H1 (cell line): Measurements from ENCODE around the gene CDR2. TPM values are rescaled to one million over a fixed set of nuclear protein-coding genes. Genes with fewer than 3 reads are reported as not detected.

Source experiments
- CTCF ChIA-PET: fragments of 300-600 bp; sonication (Branson Sonifier 250); formaldehyde crosslinking; loops from one replicate; lab custom pipeline; 2021; ENCODE audit not compliant: partially characterized antibody; lab: Charles Lee
- POLR2A ChIA-PET: fragments of 300-600 bp; sonication (Branson Sonifier 250); formaldehyde crosslinking; loops from one replicate; lab custom pipeline; 2021; ENCODE audit warnings: inconsistent platforms; ENCODE audit not compliant: partially characterized antibody; lab: Charles Lee
- DNase-seq, 2 experiments: peaks; one replicate each; pipeline versions ENCODE4 v3.0.0 to v3.0.0-alpha.2; 2010 to 2022; ENCODE audit warnings: low spot score in 2 of 2, low read depth in 1 of 2, mixed read lengths in 1 of 2
- FAIRE-seq: peaks from 2 replicates; lab custom pipeline; 2011; peaks lifted over from hg19 to GRCh38; lab: Jason Lieb, UNC
- H2AFZ ChIP-seq: 2 replicates; pipeline ENCODE4 v1.8.1; 2012; ENCODE audit warnings: low read length, inconsistent platforms
- H2AK5ac ChIP-seq: 2 replicates; pipeline ENCODE4 v1.6.1; 2013; ENCODE audit warnings: low read depth, low read length
- H2BK120ac ChIP-seq: replicated peaks from 2 replicates; pipeline ENCODE3; 2013; ENCODE audit warnings: low read depth, low read length, inconsistent platforms
- H2BK12ac ChIP-seq: 2 replicates; pipeline ENCODE4 v1.6.1; 2013; ENCODE audit warnings: low read depth, low read length
- H2BK15ac ChIP-seq: 2 replicates; pipeline ENCODE4 v1.6.1; 2013; ENCODE audit warnings: low read length
- H2BK20ac ChIP-seq: 2 replicates; pipeline ENCODE4 v1.6.1; 2013; ENCODE audit warnings: low read length
- H2BK5ac ChIP-seq: 2 replicates; pipeline ENCODE4 v1.6.1; 2013; ENCODE audit warnings: low read depth, low read length
- H3K14ac ChIP-seq: 2 replicates; pipeline ENCODE4 v1.6.1; 2013; ENCODE audit warnings: inconsistent platforms; ENCODE audit not compliant: insufficient read length
- H3K18ac ChIP-seq: 2 replicates; pipeline ENCODE4 v1.6.1; 2013; ENCODE audit warnings: low read length; ENCODE audit errors: extremely low read depth
- H3K23ac ChIP-seq: 2 replicates; pipeline ENCODE4 v1.6.1; 2013; ENCODE audit warnings: inconsistent platforms; ENCODE audit not compliant: insufficient read length
- H3K23me2 ChIP-seq: 2 replicates; pipeline ENCODE4 v1.6.1; 2013; ENCODE audit warnings: low read depth, low read length
- H3K27ac ChIP-seq: 2 replicates; pipeline ENCODE4 v1.6.1; 2011; ENCODE audit warnings: low read depth, low read length, inconsistent platforms
- H3K27me3 ChIP-seq, 4 experiments: replicated peaks in 1 of 4; 1 replicate in 1 of 4; 2 replicates in 3 of 4; pipeline versions ENCODE4 v1.6.1 to v1.8.1; 2011 to 2013; ENCODE audit warnings: low read length in 3 of 4, mild to moderate bottlenecking in 3 of 4, inconsistent platforms in 2 of 4, mixed read lengths in 2 of 4, moderate library complexity in 1 of 4; ENCODE audit not compliant: control insufficient read depth in 3 of 4, insufficient read depth in 3 of 4; ENCODE audit errors: extremely low read depth in 1 of 4
- H3K36me3 ChIP-seq, 4 experiments: 2 replicates each; pipeline versions ENCODE4 v1.6.1 to v1.8.1; 2011 to 2013; ENCODE audit warnings: mild to moderate bottlenecking in 4 of 4, low read length in 3 of 4, moderate library complexity in 2 of 4, control low read depth in 1 of 4, inconsistent platforms in 1 of 4; ENCODE audit not compliant: insufficient read depth in 4 of 4, control insufficient read depth in 2 of 4
- H3K4ac ChIP-seq: replicated peaks from 2 replicates; pipeline ENCODE3; 2013; ENCODE audit warnings: low read length, low read depth, mixed read lengths, inconsistent platforms; ENCODE audit not compliant: insufficient read length
- H3K4me1 ChIP-seq, 4 experiments: replicated peaks in 1 of 4; 1 replicate in 1 of 4; 2 replicates in 3 of 4; pipeline versions ENCODE4 v1.6.1 to v1.8.1; 2011 to 2013; ENCODE audit warnings: low read length in 3 of 4, inconsistent platforms in 2 of 4, mixed read lengths in 1 of 4; ENCODE audit not compliant: insufficient read depth in 4 of 4, control insufficient read depth in 3 of 4
- H3K4me2 ChIP-seq, 2 experiments: 2 replicates each; pipeline versions ENCODE4 v1.6.1 to v1.8.1; 2011 to 2013; ENCODE audit warnings: low read depth in 2 of 2, low read length in 2 of 2, control low read depth in 1 of 2, inconsistent platforms in 1 of 2, mild to moderate bottlenecking in 1 of 2; ENCODE audit not compliant: insufficient read depth in 1 of 2
- H3K4me3 ChIP-seq, 4 experiments: fragments of 200-600, 300-600 bp in 1 of 4; sonication (generic), shearing (Covaris generic), sonication (Bioruptor Twin) in 1 of 4; 2 replicates each; pipeline versions ENCODE4 v1.5.1 to v1.8.1; 2011 to 2016; ENCODE audit warnings: low read length in 4 of 4, low read depth in 3 of 4, control low read depth in 2 of 4, inconsistent platforms in 2 of 4, mild to moderate bottlenecking in 2 of 4, mixed read lengths in 1 of 4, moderate library complexity in 1 of 4; ENCODE audit not compliant: insufficient read depth in 2 of 4; ENCODE audit errors: extremely low read depth in 1 of 4
- H3K56ac ChIP-seq: replicated peaks from 2 replicates; pipeline ENCODE3; 2013; ENCODE audit warnings: low read depth, mild to moderate bottlenecking, mixed read lengths, low read length, inconsistent platforms; ENCODE audit not compliant: insufficient read length
- H3K79me1 ChIP-seq: 2 replicates; pipeline ENCODE4 v1.6.1; 2013; ENCODE audit warnings: low read depth, low read length, control low read depth
- H3K79me2 ChIP-seq, 2 experiments: 2 replicates each; pipeline versions ENCODE4 v1.6.1 to v1.8.1; 2012 to 2013; ENCODE audit warnings: low read length in 2 of 2, mild to moderate bottlenecking in 2 of 2, inconsistent platforms in 1 of 2; ENCODE audit not compliant: insufficient read depth in 2 of 2, control insufficient read depth in 1 of 2
- H3K9ac ChIP-seq, 4 experiments: replicated peaks in 1 of 4; 1 replicate in 1 of 4; 2 replicates in 3 of 4; pipeline versions ENCODE4 v1.6.1 to v1.8.1; 2011 to 2013; ENCODE audit warnings: low read depth in 3 of 4, low read length in 3 of 4, control low read depth in 2 of 4, mild to moderate bottlenecking in 2 of 4, moderate library complexity in 2 of 4, inconsistent platforms in 1 of 4; ENCODE audit errors: extremely low read depth in 1 of 4
- H3K9me3 ChIP-seq, 2 experiments: 2 replicates each; pipeline versions ENCODE4 v1.6.1 to v1.8.1; 2012 to 2013; ENCODE audit warnings: mild to moderate bottlenecking in 2 of 2, moderate library complexity in 2 of 2, control low read depth in 1 of 2, inconsistent platforms in 1 of 2, low read depth in 1 of 2, low read length in 1 of 2, mixed read lengths in 1 of 2; ENCODE audit not compliant: insufficient read depth in 2 of 2
- H4K20me1 ChIP-seq, 2 experiments: replicated peaks in 1 of 2; 2 replicates each; pipeline versions ENCODE3 to v1.8.1; 2011 to 2013; ENCODE audit warnings: inconsistent platforms in 2 of 2, low read length in 2 of 2, mild to moderate bottlenecking in 1 of 2; ENCODE audit not compliant: insufficient read depth in 2 of 2, control insufficient read depth in 1 of 2
- H4K5ac ChIP-seq: 2 replicates; pipeline ENCODE4 v1.6.1; 2013; ENCODE audit warnings: low read length, low read depth, mixed read lengths, inconsistent platforms; ENCODE audit not compliant: insufficient read length
- H4K8ac ChIP-seq: 2 replicates; pipeline ENCODE4 v1.8.0; 2013; ENCODE audit warnings: mild to moderate bottlenecking, moderate library complexity, low read length, inconsistent platforms; ENCODE audit not compliant: insufficient read depth; ENCODE audit errors: extremely low read depth
- H4K91ac ChIP-seq: replicated peaks from 2 replicates; pipeline ENCODE3; 2013; ENCODE audit warnings: low read length, mixed read lengths, inconsistent platforms; ENCODE audit not compliant: insufficient read length
- BCL11A ChIP-seq, 2 experiments: IDR thresholded peaks; one replicate each; pipeline ENCODE4 v1.6.1; 2011; ENCODE audit warnings: low read depth in 2 of 2, low read length in 2 of 2, mild to moderate bottlenecking in 2 of 2
- BRCA1 ChIP-seq: IDR thresholded peaks from 2 replicates; pipeline ENCODE4 v1.6.1; 2012; ENCODE audit warnings: low read depth, low read length, improper control_type of control experiment
- CHD2 ChIP-seq: IDR thresholded peaks from 2 replicates; pipeline ENCODE4 v1.6.1; 2012; ENCODE audit warnings: low read length, improper control_type of control experiment
- EP300 ChIP-seq, 2 experiments: IDR thresholded peaks; 1 replicate in 1 of 2; 2 replicates in 1 of 2; pipeline ENCODE4 v1.6.1; 2011 to 2012; ENCODE audit warnings: low read depth in 2 of 2, low read length in 2 of 2, mild to moderate bottlenecking in 2 of 2, borderline replicate concordance in 1 of 2, inconsistent platforms in 1 of 2, moderate library complexity in 1 of 2
- GTF2F1 ChIP-seq: IDR thresholded peaks from 2 replicates; pipeline ENCODE4 v1.6.1; 2012; ENCODE audit warnings: low read depth, low read length, improper control_type of control experiment, borderline replicate concordance
- JUND ChIP-seq: IDR thresholded peaks from 2 replicates; pipeline ENCODE4 v1.6.1; 2011; ENCODE audit warnings: mild to moderate bottlenecking, improper control_type of control experiment, low read length
- MAFK ChIP-seq: IDR thresholded peaks from 2 replicates; pipeline ENCODE4 v1.6.1; 2012; ENCODE audit warnings: low read depth, mild to moderate bottlenecking, improper control_type of control experiment, low read length
- NANOG ChIP-seq: IDR thresholded peaks from 2 replicates; pipeline ENCODE4 v1.6.1; 2011; ENCODE audit warnings: low read length, low read depth, mild to moderate bottlenecking, inconsistent platforms; ENCODE audit not compliant: insufficient read depth, poor library complexity, severe bottlenecking
- PHF8 ChIP-seq: fragments of 200-600 bp; sonication (generic); conservative IDR thresholded peaks from 2 replicates; pipeline ENCODE4 v1.7.1; 2012; ENCODE audit warnings: low read depth, mild to moderate bottlenecking, inconsistent platforms, low read length, moderate library complexity
- RBBP5 ChIP-seq: IDR thresholded peaks from 2 replicates; pipeline ENCODE4 v1.7.1; 2012; ENCODE audit warnings: low read depth, mild to moderate bottlenecking, inconsistent platforms, low read length, moderate library complexity, borderline replicate concordance
- SIX5 ChIP-seq: IDR thresholded peaks from 2 replicates; pipeline ENCODE4 v1.6.1; 2011; ENCODE audit warnings: mild to moderate bottlenecking, low read depth, low read length
- SP1 ChIP-seq: IDR thresholded peaks from 2 replicates; pipeline ENCODE4 v1.6.1; 2011; ENCODE audit warnings: low read depth, low read length
- WGBS, 2 experiments: shearing (Covaris generic) in 1 of 2; methylation state at CpG; one replicate each; pipeline versions ENCODE4 v1.1.6 to v1.1.7; 2013 to 2015; ENCODE audit warnings: low lambda C conversion rate in 2 of 2, mixed read lengths in 2 of 2, inconsistent platforms in 1 of 2, low coverage in 1 of 2, missing lambda C conversion rate in 1 of 2; ENCODE audit not compliant: insufficient replicate concordance in 2 of 2, insufficient coverage in 1 of 2, insufficient read length in 1 of 2; ENCODE audit errors: extremely low coverage in 1 of 2, missing lambda C conversion rate in 1 of 2; 5-methylcytosine and 5-hydroxymethylcytosine counted together
- polyA plus RNA-seq, 7 experiments: library from polyadenylated mRNA; depleted of rRNA in 3 of 7; stranded (reverse) in 5 of 7; unstranded in 2 of 7; fragments of >200 nt in 5 of 7; fragments of 200-250 nt in 2 of 7; gene quantifications; 1 replicate in 5 of 7; 2 replicates in 1 of 7; 4 replicates in 1 of 7; pipeline versions ENCODE4 v1.2.1 to v1.2.3, GENCODE V29; 2011 to 2013; ENCODE audit warnings: missing spikeins in 2 of 7, mixed read lengths in 2 of 7
- total RNA-seq: library from RNA; stranded (reverse); fragmentation: NEBNext Ultra II Directional; extraction: Animal tissue kit (Norgen Biotek cat#: 25700); gene quantifications from 2 replicates; pipeline ENCODE4 v1.2.1, GENCODE V29; 2021

Gene CDR2
- total and polyA plus RNA-seq, 2 of the 8 experiments (the other 6 are each of a cell fraction or from before 2014, with no cell fraction given) = 16.3 to 34.9 TPM

- peaks cover 5 to 25% (median 16%) of the 10 kb centered on the region in 4 experiments; a peak in 7 of 8 replicates for H3K36me3 ChIP-seq
- POLR2A ChIA-PET = interaction anchor here (0.7 to 1.9 kb wide), 9 partner anchors 9 to 1166 kb away, joined by 3 to 8 read pairs (median 4); no protein-coding TSS in a partner anchor
- TF ChIP-seq BCL11A (IDR thresholded peaks at IDR 0.05; ENCODE audit: low read depth in 2 of 2, low read length in 2 of 2) = no peak
- TF ChIP-seq MAFK = no peak
- no peak for TF ChIP-seq RBBP5
- TF ChIP-seq GTF2F1 = no peak
- TF ChIP-seq JUND = no peak
- no peak for TF ChIP-seq PHF8
- TF ChIP-seq NANOG = no peak
- no peak for TF ChIP-seq CHD2
- TF ChIP-seq EP300 (IDR thresholded peaks at IDR 0.05; ENCODE audit: borderline replicate concordance in 1 of 2, low read depth in 2 of 2, low read length in 2 of 2) = no peak
- no peak for TF ChIP-seq BRCA1
- TF ChIP-seq SIX5 = no peak
- TF ChIP-seq SP1 = no peak
Measured at GRCh38 chr16:22300427-22301071, 73.9 kb downstream of the CDR2 start.

More at GRCh38 chr16:22300427-22301071, 73.9 kb downstream of the CDR2 start:
- no peak overlapping the region for H2BK20ac ChIP-seq
- no peak overlapping the region for H4K5ac ChIP-seq
- H2BK15ac ChIP-seq = no peak overlapping the region
- H3K79me2 ChIP-seq = peaks cover 7 to 66% of the 10 kb centered on the region in 2 experiments; a peak in 2 of 4 replicates
- H3K4me2 ChIP-seq = no peak overlapping the region
- H3K27ac ChIP-seq = no peak overlapping the region
- H3K9me3 ChIP-seq = no peaks in the 10 kb centered on the region
- no peaks in the 10 kb centered on the region for H3K27me3 ChIP-seq
- WGBS, 2 experiments = 81% methylated on average over 8 of the region's 8 CpGs; no CpG with 5 or more reads in 1 of the 2 experiments
- no peak overlapping the region for H3K23ac ChIP-seq
- no peak overlapping the region for H2BK5ac ChIP-seq
- H2BK120ac ChIP-seq = no peak overlapping the region
- H3K18ac ChIP-seq = no peak overlapping the region
- no peak overlapping the region for H3K4me3 ChIP-seq
- DNase-seq = peak in 1 of 2 experiments; percentile 67
- H2BK12ac ChIP-seq = no peak overlapping the region
- no peak overlapping the region for H3K4ac ChIP-seq
- no peak overlapping the region for H2AFZ ChIP-seq
- no peak overlapping the region for H3K14ac ChIP-seq
- no peak overlapping the region for H4K8ac ChIP-seq
- FAIRE-seq = no peak
- no peak overlapping the region for H3K56ac ChIP-seq
- no peak overlapping the region for H2AK5ac ChIP-seq
- no peaks in the 10 kb centered on the region; a peak in 1 of 7 replicates for H3K4me1 ChIP-seq
- CTCF ChIA-PET = interaction anchor here (0.6 to 4.1 kb wide), 36 partner anchors 11 to 366 kb away, joined by 3 to 42 read pairs (median 4); partner anchors contain the start of gene EEF2K
- no peak overlapping the region for H3K9ac ChIP-seq
- H3K23me2 ChIP-seq = peaks cover 5% of the 10 kb centered on the region; the same call in 1 of the 2 replicates
- H4K20me1 ChIP-seq = peaks cover 15 to 35% of the 10 kb centered on the region in 2 experiments
- H4K91ac ChIP-seq = no peak overlapping the region
- peaks cover 15% of the 10 kb centered on the region; the same call in 1 of the 2 replicates for H3K79me1 ChIP-seq
